ENCODE results near the gene TGDS.

TGDS gene

GRCh38 chr13:94556041-94556440 is 39.9 kb downstream of the TGDS start:
- Histone ChIP-seq H3K79me2 (ENCODE audit: insufficient read depth, low read length) (no peaks in the 10 kb centered on the region), H3F3A (ENCODE audit: insufficient read depth, low read length) (no peaks in the 10 kb centered on the region), H3K4me2 (ENCODE audit: low read length) (no peak overlapping the region), H3K36me3 (ENCODE audit: insufficient read depth, low read length) (no peaks in the 10 kb centered on the region), H3K9me2 (ENCODE audit: low read depth, low read length) (no peaks in the 10 kb centered on the region), H3K4me3 (ENCODE audit: low read depth, low read length, poor library complexity, severe bottlenecking) (no peak overlapping the region), H3K9ac (ENCODE audit: low read length) (no peak overlapping the region), H3K27me3 (ENCODE audit: insufficient read depth, low read length) (no peaks in the 10 kb centered on the region), H2AFZ (ENCODE audit: low read length) (no peak overlapping the region), H4K20me1 (ENCODE audit: insufficient read depth, low read length) (no peaks in the 10 kb centered on the region), H3K27ac (ENCODE audit: low read depth, low read length, poor library complexity, severe bottlenecking) (no peak overlapping the region), H3K4me1 (ENCODE audit: insufficient read depth, low read length, severe bottlenecking) (peaks cover 32% of the 10 kb centered on the region), H3K9me3 (ENCODE audit: low read length) (peaks cover 4% of the 10 kb centered on the region; the same call in 1 of the 2 replicates)
- TF ChIP-seq CTCF (IDR thresholded peaks at IDR 0.05; ENCODE audit: low read length) = no peak
- no peak for TF ChIP-seq EZH2 (IDR thresholded peaks at IDR 0.05; ENCODE audit: borderline replicate concordance, low read length)

- no peaks in the 10 kb centered on the region for H3K79me2 ChIP-seq (ENCODE audit: insufficient read depth, low read length)
- peaks cover 3% of the 10 kb centered on the region; the same call in 1 of the 2 replicates for H3K9me3 ChIP-seq (ENCODE audit: low read length)
- no peaks in the 10 kb centered on the region for H3F3A ChIP-seq (ENCODE audit: insufficient read depth, low read length)
- no peaks in the 10 kb centered on the region for H3K9me2 ChIP-seq (ENCODE audit: low read depth, low read length)
- TF ChIP-seq EZH2 (IDR thresholded peaks at IDR 0.05; ENCODE audit: borderline replicate concordance, low read length) (no peak), CTCF (IDR thresholded peaks at IDR 0.05; ENCODE audit: low read length) (no peak)
- no peak overlapping the region for H3K4me2 ChIP-seq (ENCODE audit: low read length)
- H3K4me1 ChIP-seq (ENCODE audit: insufficient read depth, low read length, severe bottlenecking) = peaks cover 27% of the 10 kb centered on the region
- no peak overlapping the region for H3K4me3 ChIP-seq (ENCODE audit: low read depth, low read length, poor library complexity, severe bottlenecking)
- H3K36me3 ChIP-seq (ENCODE audit: insufficient read depth, low read length) = no peaks in the 10 kb centered on the region
- H2AFZ ChIP-seq (ENCODE audit: low read length) = no peak overlapping the region
- H3K9ac ChIP-seq (ENCODE audit: low read length) = no peak overlapping the region
- no peak overlapping the region for H3K27ac ChIP-seq (ENCODE audit: low read depth, low read length, poor library complexity, severe bottlenecking)
- no peaks in the 10 kb centered on the region for H4K20me1 ChIP-seq (ENCODE audit: insufficient read depth, low read length)
- H3K27me3 ChIP-seq (ENCODE audit: insufficient read depth, low read length) = no peaks in the 10 kb centered on the region
Observed at GRCh38 chr13:94553766-94554165, 42.2 kb downstream of the TGDS start.

GRCh38 chr13:94552095-94552494 is 43.9 kb downstream of the TGDS start:
- Histone ChIP-seq H3K27ac (ENCODE audit: low read depth, low read length, poor library complexity, severe bottlenecking) (no peak overlapping the region), H3K9ac (ENCODE audit: low read length) (no peak overlapping the region)

More at GRCh38 chr13:94552095-94552494, 43.9 kb downstream of the TGDS start:
- Histone ChIP-seq H3K4me2 (ENCODE audit: low read length) (peak overlapping the region; percentile 45), H3K4me3 (ENCODE audit: low read depth, low read length, poor library complexity, severe bottlenecking) (peak overlapping the region; percentile 32), H3K79me2 (ENCODE audit: insufficient read depth, low read length) (no peaks in the 10 kb centered on the region), H3K4me1 (ENCODE audit: insufficient read depth, low read length, severe bottlenecking) (peaks cover 34% of the 10 kb centered on the region), H3K36me3 (ENCODE audit: insufficient read depth, low read length) (no peaks in the 10 kb centered on the region), H3K9me3 (ENCODE audit: low read length) (no peaks in the 10 kb centered on the region), H3K27me3 (ENCODE audit: insufficient read depth, low read length) (no peaks in the 10 kb centered on the region), H4K20me1 (ENCODE audit: insufficient read depth, low read length) (no peaks in the 10 kb centered on the region), H3F3A (ENCODE audit: insufficient read depth, low read length) (no peaks in the 10 kb centered on the region), H3K9me2 (ENCODE audit: low read depth, low read length) (no peaks in the 10 kb centered on the region), H2AFZ (ENCODE audit: low read length) (no peak overlapping the region)
- TF ChIP-seq CTCF (IDR thresholded peaks at IDR 0.05; ENCODE audit: low read length) (no peak), EZH2 (IDR thresholded peaks at IDR 0.05; ENCODE audit: borderline replicate concordance, low read length) (no peak)

All from OCI-LY1 (cell line).